ENCODE data around the gene PDE1A. TPM values are rescaled to one million over a fixed set of nuclear protein-coding genes. Genes with fewer than 3 reads are reported as not detected.

Gene PDE1A
- total RNA-seq, 4 donors from 2014 or later = 0.75 to 8.1 (median 3.8) TPM

DNA sequence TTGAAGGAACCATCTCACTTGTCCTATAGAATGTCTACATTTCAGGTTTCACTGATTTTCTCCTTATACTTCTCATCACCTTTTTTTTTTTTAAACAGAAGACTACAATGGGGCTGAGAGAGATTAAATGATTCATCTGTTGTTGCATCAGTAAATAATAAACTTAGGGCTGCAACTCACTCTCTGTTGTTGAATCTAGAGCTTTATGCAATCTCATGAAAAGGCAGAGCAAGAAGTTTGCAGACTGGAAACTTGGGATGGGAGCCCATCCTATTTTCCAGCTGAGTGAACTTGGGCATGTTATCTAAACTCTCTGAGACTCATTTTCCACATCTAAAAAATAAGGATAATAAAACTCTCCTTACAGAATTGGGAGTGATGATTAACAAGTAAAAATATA is 58.4 kb downstream of the PDE1A start:
- H3K4me3 ChIP-seq = no peak overlapping the region
- peak overlapping the region in 2 of 4 donors; percentile 14 to 33 for H3K27ac ChIP-seq
- DNase-seq = no peak
- in situ Hi-C loops (cut with MboI; ENCODE audit: low pct_ligation_motif_present in 1 of 4, low pct_unique_long_range_greater_than_20kb in 1 of 4, low sequenced_read_pairs in 3 of 4) (no loop called here), intact Hi-C loops (cut with DNase I; ENCODE audit: low total_unique reads) (no loop called here)
- no peak for TF ChIP-seq EP300 (IDR thresholded peaks at IDR 0.05; ENCODE audit: low read depth)
- TF ChIP-seq POLR2A (IDR thresholded peaks at IDR 0.05) = no peak
- TF ChIP-seq POLR2AphosphoS5 (IDR thresholded peaks at IDR 0.05) = no peak
- no peak for TF ChIP-seq CTCF (IDR thresholded peaks at IDR 0.05)
- H3K27me3 ChIP-seq = no peaks in the 10 kb centered on the region
- peaks cover 0 to 24% (median 9%) of the 10 kb centered on the region in 4 donors for H3K4me1 ChIP-seq
- H3K36me3 ChIP-seq = no peaks in the 10 kb centered on the region
- no peaks in the 10 kb centered on the region for H3K9me3 ChIP-seq

DNA sequence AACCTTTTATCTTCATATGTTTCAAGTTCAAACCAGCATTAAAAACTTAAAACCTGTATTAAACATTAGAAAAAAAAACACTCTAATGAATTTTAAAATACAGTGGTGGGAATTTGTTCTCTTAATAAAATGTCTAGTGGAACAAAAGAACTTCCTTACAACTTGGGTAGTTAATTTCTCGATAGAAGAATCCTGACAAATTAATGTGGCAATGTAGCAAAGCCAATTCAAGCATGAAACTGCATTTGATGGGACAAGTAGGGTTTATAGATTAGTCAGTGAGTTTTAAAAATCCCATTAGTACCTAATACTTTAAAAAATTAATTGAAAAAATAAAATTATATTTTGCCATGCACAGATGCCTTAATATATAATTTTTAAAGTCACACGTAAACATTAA is 59.4 kb downstream of the PDE1A start:
- Histone ChIP-seq H3K9me3 (no peaks in the 10 kb centered on the region), H3K4me1 (peaks cover 0 to 14% (median 4%) of the 10 kb centered on the region in 4 donors), H3K36me3 (no peaks in the 10 kb centered on the region), H3K4me3 (no peak overlapping the region), H3K27me3 (no peaks in the 10 kb centered on the region), H3K27ac (peak overlapping the region in 3 of 4 donors; percentile 8 to 27 (median 26))
- in situ Hi-C loops (cut with MboI; ENCODE audit: low pct_ligation_motif_present in 1 of 4, low pct_unique_long_range_greater_than_20kb in 1 of 4, low sequenced_read_pairs in 3 of 4) (no loop called here), intact Hi-C loops (cut with DNase I; ENCODE audit: low total_unique reads) (no loop called here)
- TF ChIP-seq POLR2A (IDR thresholded peaks at IDR 0.05) (no peak), POLR2AphosphoS5 (IDR thresholded peaks at IDR 0.05) (no peak), EP300 (IDR thresholded peaks at IDR 0.05; ENCODE audit: low read depth) (no peak)
- no peak for DNase-seq
- 67 to 91% methylated on average over 2 of the region's 2 CpGs for WGBS, 2 donors (ENCODE audit: low coverage in 1 of 2)

- intact Hi-C loops (cut with DNase I; ENCODE audit: low total_unique reads) = no loop called here
- TF ChIP-seq POLR2A (IDR thresholded peaks at IDR 0.05) = no peak
- peak; percentile 29 for TF ChIP-seq EP300 (IDR thresholded peaks at IDR 0.05; ENCODE audit: low read depth)
- TF ChIP-seq POLR2AphosphoS5 (IDR thresholded peaks at IDR 0.05) = peak; percentile 50 to 89 (median 79)
- WGBS, 2 donors (ENCODE audit: low coverage in 1 of 2) = 57 to 75% methylated on average over 4 of the region's 4 CpGs
Measured at GRCh38 chr2:182366628-182367027, 60.2 kb downstream of the PDE1A start.

GRCh38 chr2:182365855-182366254 is 61.0 kb downstream of the PDE1A start:
- DNase-seq = no peak
- no peaks in the 10 kb centered on the region for H3K36me3 ChIP-seq
- no peak for TF ChIP-seq POLR2A (IDR thresholded peaks at IDR 0.05)
- TF ChIP-seq CTCF (IDR thresholded peaks at IDR 0.05) = no peak
- no peak for TF ChIP-seq EP300 (IDR thresholded peaks at IDR 0.05; ENCODE audit: low read depth)
- TF ChIP-seq POLR2AphosphoS5 (IDR thresholded peaks at IDR 0.05) = no peak
- WGBS, 2 donors (ENCODE audit: low coverage in 1 of 2) = 54 to 69% methylated on average over 3 of the region's 3 CpGs
- in situ Hi-C loops (cut with MboI; ENCODE audit: low pct_ligation_motif_present in 1 of 4, low pct_unique_long_range_greater_than_20kb in 1 of 4, low sequenced_read_pairs in 3 of 4) (no loop called here), intact Hi-C loops (cut with DNase I; ENCODE audit: low total_unique reads) (no loop called here)
- no peaks in the 10 kb centered on the region for H3K9me3 ChIP-seq
- H3K27ac ChIP-seq = peak overlapping the region in 3 of 4 donors; percentile 42 to 61 (median 47)
- no peaks in the 10 kb centered on the region for H3K27me3 ChIP-seq
- H3K4me1 ChIP-seq = peaks cover 0 to 11% (median 4%) of the 10 kb centered on the region in 4 donors
- H3K4me3 ChIP-seq = no peak overlapping the region

More at GRCh38 chr2:182366628-182367027, 60.2 kb downstream of the PDE1A start:
- peak overlapping the region in 2 of 4 donors; percentile 8 to 26 for H3K27ac ChIP-seq
- in situ Hi-C loops (cut with MboI; ENCODE audit: low pct_ligation_motif_present in 1 of 4, low pct_unique_long_range_greater_than_20kb in 1 of 4, low sequenced_read_pairs in 3 of 4) = no loop called here
- peaks cover 0 to 6% (median 2%) of the 10 kb centered on the region in 4 donors for H3K4me1 ChIP-seq
- no peak for DNase-seq
- H3K9me3 ChIP-seq = no peaks in the 10 kb centered on the region
- H3K4me3 ChIP-seq = no peak overlapping the region
- H3K36me3 ChIP-seq = no peaks in the 10 kb centered on the region
- no peaks in the 10 kb centered on the region for H3K27me3 ChIP-seq

DNA sequence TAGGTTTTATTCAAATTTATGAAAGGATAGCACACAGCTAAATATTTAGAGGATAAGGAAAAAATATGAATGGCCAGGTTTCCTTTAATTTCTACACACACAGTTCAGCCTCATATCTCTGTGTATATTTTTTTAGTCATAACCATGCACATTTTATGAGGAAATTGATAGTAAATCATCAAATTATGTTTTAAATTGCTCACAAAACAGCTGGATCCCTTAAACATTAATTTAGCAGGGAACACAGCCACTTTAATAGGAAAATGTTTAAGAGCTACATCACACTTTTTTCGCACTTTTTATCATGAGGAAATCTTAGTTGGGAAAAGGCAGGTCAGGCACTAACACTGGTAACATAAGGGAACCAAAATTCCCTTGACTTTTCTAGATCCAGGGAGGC is 65.4 kb downstream of the PDE1A start:
- no peaks in the 10 kb centered on the region for H3K36me3 ChIP-seq
- TF ChIP-seq POLR2A (IDR thresholded peaks at IDR 0.05) (no peak), CTCF (IDR thresholded peaks at IDR 0.05) (no peak)
- no peak for DNase-seq
- WGBS, 2 donors (ENCODE audit: low coverage in 1 of 2) = 30 to 33% methylated on average over 1 of the region's 1 CpG
- H3K27me3 ChIP-seq = no peaks in the 10 kb centered on the region
- H3K4me3 ChIP-seq = no peak overlapping the region
- peak overlapping the region in 3 of 4 donors; percentile 6 to 69 (median 65) for H3K27ac ChIP-seq
- H3K9me3 ChIP-seq = no peaks in the 10 kb centered on the region
- in situ Hi-C loops (cut with MboI; ENCODE audit: low pct_ligation_motif_present in 1 of 4, low pct_unique_long_range_greater_than_20kb in 1 of 4, low sequenced_read_pairs in 3 of 4) = no loop called here
- intact Hi-C loops (cut with DNase I; ENCODE audit: low total_unique reads) = no loop called here
- H3K4me1 ChIP-seq = peaks cover 8 to 18% (median 15%) of the 10 kb centered on the region in 4 donors
